DOHH2 (cell line): ENCODE measurements around the gene BANP.
"Not testable (repeated sequence)": the region's sequence is repeated elsewhere in the genome, so short reads cannot be mapped to it uniquely, and the experiment has no call there.

Experiments
- EZH2phosphoT487 ChIP-seq: fragments of 200-600 bp; sonication (generic); IDR thresholded peaks from 2 replicates; pipeline ENCODE4 v1.6.1; 2017; ENCODE audit warnings: borderline replicate concordance, mild to moderate bottlenecking, antibody characterized with exemption, low read length, moderate library complexity, mixed read lengths
- TF ChIP-seq, protein P1 (sequence below): fragments of 200-600 bp; sonication (generic); IDR thresholded peaks from one replicate; pipeline ENCODE4 v1.5.1; 2014; ENCODE audit warnings: antibody characterized with exemption, mild to moderate bottlenecking, low read depth, low read length; ENCODE audit not compliant: poor library complexity, severe bottlenecking

- not testable (repeated sequence) for TF ChIP-seq EZH2phosphoT487
- TF ChIP-seq, protein P1, sequence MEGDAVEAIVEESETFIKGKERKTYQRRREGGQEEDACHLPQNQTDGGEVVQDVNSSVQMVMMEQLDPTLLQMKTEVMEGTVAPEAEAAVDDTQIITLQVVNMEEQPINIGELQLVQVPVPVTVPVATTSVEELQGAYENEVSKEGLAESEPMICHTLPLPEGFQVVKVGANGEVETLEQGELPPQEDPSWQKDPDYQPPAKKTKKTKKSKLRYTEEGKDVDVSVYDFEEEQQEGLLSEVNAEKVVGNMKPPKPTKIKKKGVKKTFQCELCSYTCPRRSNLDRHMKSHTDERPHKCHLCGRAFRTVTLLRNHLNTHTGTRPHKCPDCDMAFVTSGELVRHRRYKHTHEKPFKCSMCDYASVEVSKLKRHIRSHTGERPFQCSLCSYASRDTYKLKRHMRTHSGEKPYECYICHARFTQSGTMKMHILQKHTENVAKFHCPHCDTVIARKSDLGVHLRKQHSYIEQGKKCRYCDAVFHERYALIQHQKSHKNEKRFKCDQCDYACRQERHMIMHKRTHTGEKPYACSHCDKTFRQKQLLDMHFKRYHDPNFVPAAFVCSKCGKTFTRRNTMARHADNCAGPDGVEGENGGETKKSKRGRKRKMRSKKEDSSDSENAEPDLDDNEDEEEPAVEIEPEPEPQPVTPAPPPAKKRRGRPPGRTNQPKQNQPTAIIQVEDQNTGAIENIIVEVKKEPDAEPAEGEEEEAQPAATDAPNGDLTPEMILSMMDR: not testable (repeated sequence)
These were observed 86.1 kb downstream of the BANP start for GRCh38 chr16:88037359-88037758.
